ENCODE data around the gene TRIM54.
"Not testable (repeated sequence)": the region's sequence is repeated elsewhere in the genome, so short reads cannot be mapped to it uniquely, and the experiment has no call there.

The TRIM54 gene

GRCh38 chr2:27258051-27258450, 24.2 kb upstream of the TRIM54 start:
- DNase-seq = no peak

- DNase-seq = no peak
Measured at GRCh38 chr2:27261241-27261925, 20.8 kb upstream of the TRIM54 start.

DNA sequence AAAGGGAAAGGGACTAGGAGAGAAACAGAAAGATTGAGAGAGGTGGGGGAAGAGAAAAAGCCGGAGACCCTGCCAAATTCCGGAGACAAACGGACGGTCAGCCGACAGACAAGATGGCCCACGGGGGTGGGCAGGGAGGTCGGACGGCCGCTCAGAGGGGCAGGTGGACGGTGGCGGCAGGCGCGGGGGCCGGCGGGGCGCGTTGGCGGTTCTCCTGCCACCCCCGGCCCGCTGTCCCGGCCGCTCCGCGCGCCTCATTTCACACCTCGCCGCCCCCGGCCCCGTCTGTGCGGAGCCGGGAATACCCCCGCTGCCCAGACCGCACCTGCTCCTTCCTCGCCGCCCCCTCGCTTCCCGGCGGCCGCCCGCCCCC, 20.3 kb upstream of the TRIM54 start:
- no peak for DNase-seq

- peak; percentile 53 for DNase-seq
Measured at GRCh38 chr2:27262379-27263286, 19.6 kb upstream of the TRIM54 start, which contains the start of gene SLC30A3. SLC30A3 (minus strand) TSS chr2:27263047; CDS start chr2:27262906, 141 bp downstream.

GRCh38 chr2:27263287-27264252, 18.7 kb upstream of the TRIM54 start:
- DNase-seq = no peak

DNA sequence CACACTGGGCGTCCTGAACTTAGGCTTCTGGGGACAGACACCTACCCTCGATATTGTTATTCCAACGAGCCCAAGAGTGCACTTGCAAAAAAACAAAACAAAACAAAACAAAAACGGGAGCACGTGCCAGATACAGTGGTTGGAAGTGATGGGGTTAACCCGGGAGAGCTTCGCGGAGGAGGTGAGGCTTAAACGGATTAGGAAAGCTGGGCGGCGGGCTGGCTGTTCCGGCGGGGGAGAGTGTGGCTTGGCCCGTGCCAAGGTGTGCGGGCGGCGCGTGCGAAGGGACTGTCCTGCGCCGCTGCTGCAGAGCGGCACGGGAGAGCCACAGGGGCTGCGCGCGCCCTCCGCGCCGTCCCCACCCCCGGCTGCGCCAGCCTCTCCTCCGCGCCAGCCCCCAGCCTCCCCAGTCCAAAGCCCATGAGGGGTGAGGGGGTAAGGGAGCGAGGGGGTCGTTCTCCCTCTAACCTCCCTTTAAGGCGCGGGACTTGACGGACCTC, 17.9 kb upstream of the TRIM54 start:
- DNase-seq = no peak

DNA sequence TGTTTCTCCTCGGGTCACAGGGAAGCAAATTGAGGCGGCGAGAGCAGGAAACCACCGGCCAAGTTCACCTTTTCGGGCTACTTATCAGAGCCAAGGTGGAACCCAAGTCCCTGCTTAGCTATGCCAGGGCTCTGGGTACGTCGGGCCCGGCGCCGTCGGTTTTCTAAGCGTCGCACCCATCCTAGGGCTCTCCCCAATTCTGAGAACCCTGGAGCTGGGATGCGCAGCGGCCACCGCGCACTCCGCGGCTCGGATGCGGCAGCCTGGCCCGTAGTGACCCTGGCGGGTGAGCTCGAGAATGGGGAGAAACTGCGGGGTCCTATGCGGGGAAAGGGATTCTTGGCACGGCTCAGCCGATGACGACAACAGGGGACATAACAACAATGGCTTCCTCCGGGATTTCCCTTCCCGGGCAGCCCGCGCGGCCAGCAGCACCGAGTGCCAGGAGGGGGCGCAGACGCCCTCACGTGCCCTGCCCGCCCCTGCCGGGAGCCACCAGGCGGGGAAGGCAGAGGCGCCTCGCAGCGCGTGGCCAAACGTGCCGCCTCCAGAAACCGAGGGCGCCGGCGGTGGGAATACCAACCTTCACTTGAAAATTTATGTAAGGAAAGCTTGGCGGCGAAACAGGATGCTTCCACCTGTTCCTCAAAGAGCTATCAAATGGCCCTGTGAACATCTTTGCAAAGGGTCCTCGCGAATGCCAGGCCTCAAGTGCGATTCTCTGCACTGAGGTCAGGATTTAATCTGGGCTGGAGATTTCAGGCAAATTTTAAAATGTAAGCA, 17.3 kb upstream of the TRIM54 start:
- DNase-seq = peak; percentile 48

DNA sequence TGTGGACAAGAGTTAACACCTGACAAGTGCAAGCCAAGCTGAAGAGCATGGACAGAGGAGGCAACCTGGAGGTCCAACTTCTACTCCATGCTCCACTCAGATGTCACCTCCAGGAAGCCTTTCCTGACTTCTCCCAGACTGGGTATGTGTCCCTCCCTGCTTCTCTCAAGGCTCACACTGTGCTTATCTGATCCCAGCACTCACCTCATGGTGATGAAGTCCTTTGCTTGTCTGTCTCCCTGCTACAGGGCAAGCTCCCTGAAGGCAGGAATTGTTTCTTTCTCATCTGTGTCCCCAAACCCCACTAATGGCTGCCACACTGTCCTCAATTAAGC, 16.7 kb upstream of the TRIM54 start:
- no peak for DNase-seq

DNA sequence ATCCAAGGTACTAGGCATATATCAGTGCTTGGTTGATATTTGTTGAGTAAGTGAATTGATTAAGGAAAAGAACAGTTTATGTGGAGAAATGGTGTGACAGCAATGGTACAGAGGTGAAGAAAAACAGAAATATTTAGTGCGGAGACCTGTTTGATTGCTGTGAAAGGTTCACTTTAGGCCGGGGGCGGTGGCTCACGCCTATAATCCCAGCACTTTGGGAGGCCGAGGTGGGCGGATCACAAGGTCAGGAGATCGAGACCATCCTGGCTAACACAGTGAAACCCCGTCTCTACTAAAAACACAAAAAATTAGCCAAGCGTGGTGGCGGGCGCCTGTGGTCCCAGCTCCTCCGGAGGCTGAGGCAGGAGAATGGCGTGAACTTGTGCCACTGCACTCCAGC, 13.9 kb upstream of the TRIM54 start:
- DNase-seq = not testable (repeated sequence)

- DNase-seq = no peak
Measured at GRCh38 chr2:27270131-27270530, 12.1 kb upstream of the TRIM54 start.

DNA sequence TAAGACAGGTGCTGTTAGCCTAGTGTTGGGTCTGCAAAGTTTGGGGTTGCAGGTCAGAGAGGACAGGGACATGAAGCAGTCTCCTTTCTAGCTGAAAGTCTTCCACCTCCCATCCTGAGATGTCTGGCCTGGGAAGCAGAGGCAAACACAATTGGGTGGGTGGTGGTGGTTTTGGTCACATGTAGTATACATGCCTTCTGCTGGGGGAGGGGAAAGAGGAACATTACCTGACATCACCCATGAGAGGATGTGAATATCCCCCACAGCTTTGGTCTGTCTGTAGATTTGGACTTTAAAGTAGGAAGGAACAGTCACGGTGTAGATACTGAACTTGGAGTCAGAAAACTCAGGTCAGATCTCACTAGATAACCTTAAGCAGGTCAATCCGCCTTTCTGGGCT, 11.6 kb upstream of the TRIM54 start:
- no peak for DNase-seq

GRCh38 chr2:27271631-27272340, 10.4 kb upstream of the TRIM54 start:
- no peak for DNase-seq

DNA sequence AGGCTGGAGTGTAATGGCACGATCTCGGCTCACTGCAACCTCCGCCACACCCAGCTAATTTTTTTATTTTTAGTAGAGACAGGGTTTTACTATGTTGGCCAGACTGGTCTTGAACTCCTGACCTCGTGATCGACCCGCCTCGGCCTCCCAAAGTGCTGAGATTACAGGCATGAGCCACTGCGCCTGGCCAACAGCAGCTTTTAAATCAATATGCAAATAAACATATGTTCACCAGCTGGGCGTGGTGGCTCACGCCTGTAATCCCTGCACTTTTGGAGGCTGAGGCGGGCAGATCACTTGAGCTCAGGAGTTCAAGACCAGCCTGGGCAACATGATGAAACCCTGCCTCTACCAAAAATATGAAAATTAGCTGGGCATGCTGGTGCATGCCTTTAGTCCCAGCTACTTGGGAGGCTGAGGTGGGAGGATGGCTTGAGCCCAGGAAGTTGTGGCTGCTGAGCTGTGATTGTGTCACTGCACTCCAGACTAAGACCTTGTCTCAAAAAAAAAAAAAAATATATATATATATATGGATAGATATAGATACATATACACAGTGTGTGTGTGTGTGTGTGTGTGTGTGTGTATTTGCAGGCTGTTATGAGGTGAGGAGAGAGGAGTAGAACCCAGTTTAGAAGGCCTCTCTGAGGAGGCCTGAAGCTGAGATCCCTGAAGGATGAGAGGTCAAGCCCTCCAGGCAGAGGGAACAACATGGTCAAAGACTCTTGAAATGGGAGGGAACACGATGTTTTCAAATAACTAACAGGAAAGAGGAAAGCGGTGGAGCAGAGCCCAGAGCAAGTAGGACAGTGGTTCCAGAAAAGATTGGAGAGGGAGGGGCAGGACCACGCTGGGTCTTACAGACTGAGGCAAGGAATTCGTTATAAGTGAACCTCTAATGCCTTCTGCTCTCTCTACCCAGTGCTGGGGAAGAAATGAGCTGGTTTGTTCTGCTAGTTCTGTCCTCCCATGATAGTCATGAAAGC, 9.4 kb upstream of the TRIM54 start:
- DNase-seq = not testable (repeated sequence)

DNA sequence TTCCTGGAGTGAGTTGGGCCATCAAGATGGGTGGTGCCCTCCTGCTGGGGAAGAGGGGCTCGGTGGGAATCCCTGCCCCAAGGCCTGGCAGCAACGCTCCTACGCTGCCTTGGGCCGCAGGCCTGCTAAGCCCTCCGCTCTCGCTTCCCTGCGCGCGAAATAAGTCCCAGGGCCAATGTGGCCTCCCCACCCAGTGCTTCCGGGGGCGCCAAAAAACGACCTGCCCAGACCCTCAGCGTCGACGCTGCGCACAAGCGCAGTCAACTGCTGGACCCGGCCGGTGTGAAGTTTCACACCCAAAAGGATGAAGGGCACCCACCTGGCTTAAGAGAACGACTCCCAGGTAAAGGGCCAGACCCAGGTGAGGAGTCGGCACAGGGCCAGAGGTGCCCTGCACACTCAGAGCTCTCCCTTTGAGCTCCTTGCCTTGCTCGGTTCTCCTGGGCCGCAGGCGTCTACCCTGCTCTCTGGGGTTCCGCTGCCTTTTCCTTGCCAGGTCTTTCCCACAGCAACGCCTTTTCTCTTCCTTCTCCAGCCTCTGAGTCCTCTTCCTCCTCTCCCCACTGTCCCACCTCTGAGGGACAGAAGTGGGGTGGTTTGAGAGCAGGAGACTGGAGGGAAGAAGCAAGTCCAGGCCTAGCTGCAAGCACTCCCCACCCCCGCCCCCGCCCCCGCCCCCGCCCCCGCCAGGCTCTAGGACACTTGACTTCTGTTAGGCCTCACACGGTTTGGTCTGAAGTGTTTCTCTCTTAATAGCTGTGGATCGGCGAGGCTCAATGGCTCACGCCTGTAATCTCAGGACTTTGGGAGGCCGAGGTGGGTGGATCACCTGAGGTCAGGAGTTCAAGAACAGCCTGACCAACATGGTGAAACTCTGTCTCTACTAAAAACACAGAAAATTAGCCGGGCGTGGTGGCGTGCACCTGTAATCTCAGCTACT, 6.7 kb upstream of the TRIM54 start, which contains the start of gene DNAJC5G:
Gene DNAJC5G (plus strand): TSS at position 223 of the 940 bp plus-strand sequence. CDS start 1,296 bp downstream, outside the sequence.
- no peak for DNase-seq

DNA sequence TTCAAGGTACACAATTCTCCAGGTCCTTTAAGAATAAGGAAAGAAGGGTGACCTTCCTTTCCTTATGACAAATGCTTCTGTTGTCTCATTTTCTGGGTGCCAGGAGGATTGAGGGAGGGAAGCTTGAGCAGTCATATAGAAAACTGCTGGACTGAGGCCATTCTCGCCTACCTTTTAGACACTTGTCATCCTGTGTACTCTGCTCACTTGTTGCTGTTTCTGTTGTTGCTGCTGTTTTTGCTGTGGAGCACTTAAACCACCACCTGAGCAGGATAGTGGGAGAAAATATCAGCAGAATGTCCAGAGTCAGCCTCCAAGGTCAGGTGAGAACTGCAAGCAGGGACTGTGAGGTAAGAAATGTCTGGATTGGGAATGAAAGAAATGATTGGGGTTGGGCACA, 4.2 kb upstream of the TRIM54 start:
- DNase-seq = no peak

DNA sequence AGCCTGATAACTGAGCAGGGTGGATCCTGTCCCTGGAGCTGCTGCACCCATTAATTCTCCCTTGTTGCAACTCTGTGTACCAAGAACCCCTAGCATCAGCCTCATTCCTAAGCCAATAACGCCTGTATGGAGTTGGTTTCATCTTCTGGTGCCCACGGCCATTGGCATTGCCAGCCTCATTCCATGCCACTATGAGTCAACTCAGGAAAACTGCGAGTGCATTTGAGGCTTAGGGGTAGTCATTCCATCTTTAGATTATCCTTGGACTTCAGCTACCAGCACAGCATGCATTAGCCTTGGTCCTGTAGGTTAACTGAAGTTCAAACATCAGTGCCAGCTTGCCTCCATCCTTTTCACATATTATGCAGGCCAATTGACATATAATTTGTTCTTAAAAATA, 1.4 kb upstream of the TRIM54 start:
- no peak for DNase-seq

- DNase-seq = no peak
Measured at GRCh38 chr2:27281442-27281841, 787 bp upstream of the TRIM54 start.

- DNase-seq = no peak
Measured at GRCh38 chr2:27282892-27283291, 663 bp downstream of the TRIM54 start.

DNA sequence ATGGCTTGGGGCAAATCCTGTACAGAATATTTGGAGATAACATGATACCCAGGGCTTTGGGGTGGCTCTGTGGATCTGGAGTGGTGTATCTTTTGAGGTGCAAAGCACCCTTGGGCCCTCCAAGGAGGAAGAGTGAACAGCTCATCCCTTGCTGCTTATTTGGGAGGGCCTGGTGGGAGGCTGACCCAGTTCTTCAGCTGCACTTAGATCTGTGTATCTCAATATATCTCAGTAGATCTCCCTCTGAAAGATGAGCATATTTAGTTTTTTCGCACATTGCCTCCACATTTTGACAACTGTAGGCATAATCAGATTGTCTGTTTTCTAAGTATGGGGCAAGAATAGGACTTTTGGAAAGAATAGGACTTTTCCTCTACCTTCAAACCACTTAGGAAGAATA, 2.8 kb downstream of the TRIM54 start:
- no peak for DNase-seq
